Putamen (tissue), 1 donor: ENCODE data around the gene ATG7.

Experiments
- DNase-seq: peaks from one replicate; pipeline ENCODE4 v3.0.0-alpha.2; 2016; ENCODE audit warnings: low spot score

ATG7 gene

DNA sequence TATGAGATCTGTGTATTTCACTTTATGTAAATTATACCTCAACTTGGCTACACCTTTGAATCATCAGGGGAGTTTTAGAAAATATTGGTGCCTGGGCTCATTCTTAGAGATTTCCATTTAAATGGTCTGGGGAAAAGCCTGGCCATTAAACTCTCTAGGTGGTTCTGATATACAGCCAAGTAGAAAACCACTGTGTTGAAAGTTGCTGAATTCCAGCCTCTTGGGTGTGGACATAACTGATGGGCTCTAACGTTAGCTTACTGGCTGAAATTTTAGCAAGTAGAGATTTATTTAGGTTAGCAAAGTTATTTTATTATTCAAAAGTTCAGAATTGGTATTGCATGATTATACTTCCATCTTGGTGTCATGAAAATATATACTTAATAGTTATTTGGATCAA lies 84.1 kb downstream of the ATG7 start:
- DNase-seq: no peak

DNA sequence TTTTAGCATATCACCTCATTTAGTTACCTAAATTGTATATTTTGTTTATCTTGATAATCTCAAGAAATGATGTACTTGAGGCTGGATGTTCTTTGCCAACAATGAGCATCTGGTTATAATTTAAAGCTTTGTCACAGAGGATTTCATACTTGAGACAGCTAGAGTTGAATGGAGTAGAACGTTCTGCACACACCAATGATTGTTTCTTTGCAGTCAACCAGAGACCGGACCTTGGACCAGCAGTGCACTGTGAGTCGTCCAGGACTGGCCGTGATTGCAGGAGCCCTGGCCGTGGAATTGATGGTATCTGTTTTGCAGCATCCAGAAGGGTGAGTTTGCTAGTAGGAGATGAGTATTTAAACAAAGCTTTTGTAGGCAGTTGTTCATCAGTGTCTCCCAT lies 90.4 kb downstream of the ATG7 start:
- DNase-seq: no peak

- no peak for DNase-seq
Measured at GRCh38 chr3:11363715-11364114, 91.5 kb downstream of the ATG7 start.

DNA sequence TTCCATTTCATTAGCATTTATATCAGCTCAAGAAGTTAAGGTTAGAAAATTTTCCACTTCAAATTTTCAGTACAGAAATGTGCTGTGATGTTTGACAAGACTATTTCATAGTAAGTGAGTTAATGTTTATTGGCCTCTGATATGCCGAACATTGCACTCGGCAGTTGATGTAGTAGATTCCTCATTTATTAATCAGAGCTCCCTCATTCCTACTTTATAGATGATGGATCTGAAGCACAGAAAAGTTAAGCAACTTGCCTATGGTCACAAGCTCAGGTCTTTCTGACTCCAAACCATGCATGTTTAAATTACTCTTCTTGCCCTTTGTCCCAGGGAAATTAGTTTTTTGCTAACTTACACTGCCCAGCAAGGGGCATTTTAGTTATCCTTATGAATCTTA lies 92.0 kb downstream of the ATG7 start:
- DNase-seq: no peak

DNA sequence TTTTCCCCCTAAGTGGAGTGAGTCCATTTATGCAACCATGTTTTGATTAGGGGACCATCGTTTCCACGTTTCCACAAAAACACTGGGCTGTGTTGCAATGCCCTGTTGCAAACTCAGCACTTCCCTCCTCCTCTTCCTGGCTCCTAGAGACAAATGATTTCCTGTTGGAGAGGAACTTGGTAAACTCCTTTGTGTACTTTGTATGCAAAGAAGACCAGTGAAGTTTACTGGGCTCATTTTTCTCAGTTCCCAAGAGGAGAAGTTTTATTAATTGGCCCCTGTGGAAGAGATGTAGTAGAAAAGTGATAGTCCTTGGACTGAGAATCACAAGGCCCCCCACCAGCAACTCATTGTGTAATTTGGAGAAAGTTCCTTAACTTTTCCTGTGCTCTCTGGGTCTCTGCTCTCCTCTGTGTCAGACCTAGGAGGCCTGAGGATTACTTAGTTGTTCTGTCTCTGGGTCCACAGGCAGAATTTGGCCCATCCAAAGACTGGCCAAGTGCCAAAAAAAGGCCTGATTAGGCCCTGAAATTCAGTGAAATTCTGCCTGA lies 95.0 kb downstream of the ATG7 start:
- no peak for DNase-seq

DNA sequence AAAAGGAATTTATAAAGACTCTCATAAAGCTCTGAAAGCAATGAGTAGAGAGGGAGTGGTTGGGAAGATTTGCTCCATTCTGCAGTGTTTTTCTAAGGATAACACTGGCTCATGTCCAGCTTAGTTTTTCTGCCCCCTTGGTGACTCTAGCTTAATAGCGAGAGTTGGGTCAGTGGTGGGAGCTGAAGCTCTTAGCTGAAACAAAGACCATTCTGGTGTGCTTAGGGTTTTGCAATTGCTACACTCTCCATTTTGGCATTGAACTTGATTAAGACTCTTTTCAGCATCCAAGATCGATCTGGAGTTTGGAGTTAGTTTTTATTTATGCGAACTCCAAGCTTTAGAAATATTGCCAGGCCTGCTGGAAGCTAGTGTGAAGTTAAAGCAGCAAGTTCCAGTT lies 98.0 kb downstream of the ATG7 start:
- no peak for DNase-seq

DNA sequence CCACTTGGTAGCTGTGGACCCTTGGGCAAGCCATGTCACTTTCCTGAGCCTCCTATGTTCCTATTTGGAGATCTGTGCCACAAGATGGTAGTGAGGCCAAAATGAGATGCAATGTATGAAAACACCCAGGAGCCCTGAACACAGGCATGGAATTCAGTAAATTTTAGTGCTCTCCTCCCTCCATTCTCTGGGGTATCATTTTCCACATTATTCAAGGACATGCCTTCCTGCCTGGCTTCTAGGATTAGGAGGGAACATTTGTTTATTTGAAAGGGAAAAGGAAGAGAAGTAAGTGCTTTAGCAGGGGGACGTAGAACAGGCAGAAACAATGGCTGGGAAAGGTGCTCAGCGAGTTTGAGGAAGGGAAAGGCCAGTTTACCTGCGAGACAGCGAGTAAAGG lies 98.8 kb downstream of the ATG7 start:
- DNase-seq: no peak

- no peak for DNase-seq
Measured at GRCh38 chr3:11371747-11372146, 99.5 kb downstream of the ATG7 start.

DNA sequence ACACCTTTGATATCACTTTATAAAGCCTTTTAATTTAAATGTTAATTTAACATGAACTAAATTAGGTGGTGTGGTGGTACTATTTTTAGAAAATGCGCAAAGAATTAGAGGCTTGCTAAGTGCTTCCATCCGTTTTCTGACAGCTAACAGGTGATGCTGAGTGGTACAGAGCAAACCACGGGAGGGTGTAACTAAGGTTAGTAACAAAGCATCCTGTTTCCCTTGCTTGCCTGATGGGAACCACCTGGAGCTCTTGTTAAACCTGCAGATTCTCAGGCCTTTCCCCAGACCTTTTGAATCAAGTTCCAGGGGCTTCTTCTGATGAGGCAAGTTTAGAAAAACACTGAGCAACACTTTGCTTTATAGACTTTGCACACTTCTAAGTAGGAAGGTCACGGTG lies 101.0 kb downstream of the ATG7 start:
- DNase-seq: no peak

DNA sequence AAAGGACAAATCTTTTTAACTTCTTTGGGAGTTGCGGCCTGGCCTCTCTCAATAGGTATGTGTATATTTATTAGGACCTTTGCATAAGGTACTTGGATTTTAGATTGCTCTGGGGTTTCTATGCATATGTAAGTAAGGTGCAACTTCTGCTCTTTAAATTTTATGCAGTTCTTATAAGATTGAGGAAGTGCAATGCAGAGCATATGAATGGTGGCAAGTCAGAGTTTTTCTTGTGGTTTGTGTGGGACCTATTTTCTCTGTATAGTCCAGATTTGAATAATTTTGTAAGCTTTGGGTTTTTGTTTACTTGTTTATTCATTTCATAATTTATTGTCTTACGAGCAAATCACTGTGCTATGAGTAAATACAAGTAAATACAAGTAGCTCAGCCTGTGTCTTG lies 101.5 kb downstream of the ATG7 start:
- DNase-seq: no peak

- no peak for DNase-seq
Measured at GRCh38 chr3:11375333-11376088, 103.3 kb downstream of the ATG7 start.

- no peak for DNase-seq
Measured at GRCh38 chr3:11377719-11378118, 105.5 kb downstream of the ATG7 start.

DNA sequence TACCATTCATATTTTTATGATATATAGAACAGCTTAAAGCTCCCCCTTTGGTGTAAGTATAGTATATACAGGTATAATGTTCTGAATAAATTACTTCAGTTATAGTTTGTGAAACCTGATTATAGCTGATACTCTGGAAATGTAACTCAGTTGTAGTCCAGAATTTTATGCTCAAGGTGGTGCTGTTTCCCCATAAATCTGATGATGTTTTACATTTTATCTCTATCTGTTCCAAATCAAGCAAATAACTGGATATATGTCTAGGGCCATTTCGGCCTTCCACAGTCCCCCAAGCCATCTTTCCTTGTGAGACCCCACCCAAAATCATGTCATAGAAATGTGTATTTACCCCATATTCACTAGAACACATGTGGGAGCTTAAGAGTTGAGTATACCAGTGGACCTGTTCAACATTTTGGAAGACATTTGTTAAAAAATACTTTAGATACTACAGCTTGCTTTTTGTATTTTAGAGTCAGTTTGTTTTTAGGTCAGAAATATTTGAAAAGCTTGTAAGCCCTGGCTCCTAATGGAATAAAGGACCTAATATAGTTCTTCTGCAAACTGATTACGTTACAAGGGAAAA lies 107.1 kb downstream of the ATG7 start:
- DNase-seq: no peak

DNA sequence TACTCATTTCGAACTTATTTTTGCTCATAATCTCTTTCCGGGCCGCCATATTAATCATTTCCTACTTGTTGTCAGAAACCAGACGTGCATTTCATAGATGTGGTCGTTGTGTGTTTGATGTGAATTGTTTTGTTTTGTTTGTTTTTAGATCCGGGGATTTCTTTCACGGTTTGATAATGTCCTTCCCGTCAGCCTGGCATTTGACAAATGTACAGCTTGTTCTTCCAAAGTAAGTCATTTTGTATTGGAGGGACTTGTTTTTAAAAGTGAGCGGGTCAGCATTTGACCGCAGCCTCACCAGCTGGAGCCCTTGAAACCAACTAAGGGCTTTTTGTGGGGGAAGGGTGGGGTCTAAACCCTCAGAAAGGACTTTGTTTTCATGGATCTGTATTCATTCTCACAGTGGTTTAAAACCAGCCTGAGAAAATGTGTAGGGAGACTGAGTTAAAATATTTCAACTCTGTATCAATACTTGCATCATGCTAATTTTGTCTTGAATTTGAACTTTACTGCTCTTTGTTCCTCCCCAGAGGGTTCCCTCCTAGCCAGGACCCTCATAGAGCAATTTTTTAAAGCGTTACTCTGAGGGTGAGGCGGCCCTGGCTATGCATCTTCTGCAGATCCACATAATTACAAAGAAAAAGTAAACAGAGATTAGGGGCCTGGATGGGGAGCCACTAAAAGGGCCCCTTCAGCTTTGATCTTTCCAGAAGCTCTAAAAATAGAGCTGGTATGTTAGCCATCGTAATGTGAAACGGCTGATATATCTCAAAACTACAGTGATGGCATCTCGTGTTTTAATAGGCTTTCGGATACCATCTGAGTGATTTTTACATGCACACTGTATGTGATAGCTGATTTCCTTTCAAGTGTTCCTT lies 107.9 kb downstream of the ATG7 start:
- DNase-seq: no peak

- DNase-seq: no peak
Measured at GRCh38 chr3:11381141-11381540, 108.9 kb downstream of the ATG7 start.

- no peak for DNase-seq
Measured at GRCh38 chr3:11381563-11381962, 109.4 kb downstream of the ATG7 start.

- no peak for DNase-seq
Measured at GRCh38 chr3:11382146-11382745, 110.0 kb downstream of the ATG7 start.

GRCh38 chr3:11384074-11384473 lies 111.9 kb downstream of the ATG7 start:
- no peak for DNase-seq

GRCh38 chr3:11385326-11385725 lies 113.1 kb downstream of the ATG7 start:
- DNase-seq: no peak

GRCh38 chr3:11385891-11386290 lies 113.7 kb downstream of the ATG7 start:
- no peak for DNase-seq

GRCh38 chr3:11386465-11387113 lies 114.4 kb downstream of the ATG7 start:
- DNase-seq: no peak
